Naive thymus-derived CD4-positive, alpha-beta T cell (primary cell): ENCODE measurements around the gene NEDD4L. TPM values are rescaled to one million over a fixed set of nuclear protein-coding genes. Genes with fewer than 3 reads are reported as not detected.
A peak's percentile ranks its signal among the peaks of the same experiment; 100 is the strongest.

ENCODE experiments used
- ATAC-seq: fragments of 150-1000 bp; cut with Tn5 transposase; 2 replicates; pipeline ENCODE4 v1.10.0; 2021; ENCODE audit warnings: mild to moderate bottlenecking, moderate library complexity
- CTCF ChIA-PET: fragments of 350-600 bp; sonication (Branson Sonifier 250); formaldehyde crosslinking; loops from one replicate; lab custom pipeline; 2021; ENCODE audit warnings: antibody characterized with exemption; lab: Charles Lee
- POLR2A ChIA-PET: fragments of 350-600 bp; sonication (Branson Sonifier 250); formaldehyde crosslinking; loops from one replicate; lab custom pipeline; 2021; ENCODE audit warnings: antibody characterized with exemption, inconsistent platforms; lab: Charles Lee
- DNase-seq, 9 donors: peaks; one replicate each; pipeline versions ENCODE4 v3.0.0 to v3.0.0-alpha.2; 2020 to 2022; ENCODE audit warnings: mixed read lengths in 1 of 9
- H3K27ac ChIP-seq: one replicate; pipeline ENCODE4 v1.7.0; 2013; ENCODE audit warnings: mild to moderate bottlenecking, low read depth, low read length, moderate library complexity
- H3K27me3 ChIP-seq, 2 donors: one replicate each; pipeline ENCODE4 v1.7.0; 2013; ENCODE audit warnings: low read length in 2 of 2, mild to moderate bottlenecking in 2 of 2, moderate library complexity in 2 of 2; ENCODE audit not compliant: control insufficient read depth in 2 of 2, insufficient read depth in 2 of 2
- H3K36me3 ChIP-seq, 3 experiments: 1 replicate in 2 of 3; 2 replicates in 1 of 3; pipeline ENCODE4 v1.7.0; 2013; ENCODE audit warnings: low read length in 3 of 3, mild to moderate bottlenecking in 3 of 3, moderate library complexity in 1 of 3; ENCODE audit not compliant: insufficient read depth in 3 of 3, control insufficient read depth in 2 of 3
- H3K4me1 ChIP-seq, 2 donors: one replicate each; pipeline ENCODE4 v1.7.0; 2013; ENCODE audit warnings: low read length in 2 of 2, mild to moderate bottlenecking in 2 of 2, moderate library complexity in 1 of 2; ENCODE audit not compliant: control insufficient read depth in 2 of 2, insufficient read depth in 2 of 2
- H3K4me3 ChIP-seq: 2 replicates; pipeline ENCODE4 v1.7.0; 2013; ENCODE audit warnings: mild to moderate bottlenecking, low read length
- H3K9me3 ChIP-seq, 3 experiments: 1 replicate in 2 of 3; 2 replicates in 1 of 3; pipeline ENCODE4 v1.7.0; 2013; ENCODE audit warnings: low read length in 3 of 3; ENCODE audit not compliant: control insufficient read depth in 2 of 3
- H3K27ac Mint-ChIP-seq, 9 donors: one replicate each; pipeline ENCODE4 v1.8.0; 2020 to 2022; ENCODE audit warnings: mixed read lengths in 9 of 9, mild to moderate bottlenecking in 8 of 9, moderate library complexity in 5 of 9, inconsistent platforms in 2 of 9
- H3K27me3 Mint-ChIP-seq, 5 donors: one replicate each; pipeline ENCODE4 v1.8.0; 2021 to 2022; ENCODE audit warnings: mixed read lengths in 5 of 5, mild to moderate bottlenecking in 1 of 5
- H3K36me3 Mint-ChIP-seq, 5 donors: one replicate each; pipeline ENCODE4 v1.8.0; 2020 to 2022; ENCODE audit warnings: mixed read lengths in 5 of 5, mild to moderate bottlenecking in 3 of 5, inconsistent platforms in 1 of 5
- H3K4me1 Mint-ChIP-seq, 7 donors: one replicate each; pipeline ENCODE4 v1.8.0; 2020 to 2022; ENCODE audit warnings: mixed read lengths in 7 of 7, mild to moderate bottlenecking in 3 of 7, inconsistent platforms in 1 of 7
- H3K4me3 Mint-ChIP-seq, 10 donors: one replicate each; pipeline ENCODE4 v1.8.0; 2020 to 2022; ENCODE audit warnings: mild to moderate bottlenecking in 10 of 10, mixed read lengths in 10 of 10, moderate library complexity in 6 of 10, inconsistent platforms in 2 of 10
- H3K9me3 Mint-ChIP-seq, 11 donors: one replicate each; pipeline ENCODE4 v1.8.0; 2020 to 2022; ENCODE audit warnings: mixed read lengths in 11 of 11, mild to moderate bottlenecking in 4 of 11, inconsistent platforms in 1 of 11, moderate library complexity in 1 of 11
- intact Hi-C, 2 donors: fragments of 100-400 bp; cut with micrococcal nuclease; formaldehyde crosslinking; loops; one replicate each; pipeline ENCODE4 v1.15.1; 2023
- polyA plus RNA-seq, 2 donors: library from polyadenylated mRNA; unstranded; fragments of 300-500 nt; fragmentation: Illumina TruSeq; gene quantifications; one replicate each; pipeline ENCODE4 v1.2.3, GENCODE V29; 2021
- total RNA-seq, 6 experiments: library from RNA in 5 of 6; stranded (reverse) in 5 of 6; gene quantifications; 1 replicate in 5 of 6; 2 replicates in 1 of 6; pipeline ENCODE4 v1.2.3 and lab custom pipeline; 2021 to 2026

NEDD4L gene
- total and polyA plus RNA-seq, 7 experiments from 2014 or later = 1.1 to 10.3 (median 4.2) TPM

DNA sequence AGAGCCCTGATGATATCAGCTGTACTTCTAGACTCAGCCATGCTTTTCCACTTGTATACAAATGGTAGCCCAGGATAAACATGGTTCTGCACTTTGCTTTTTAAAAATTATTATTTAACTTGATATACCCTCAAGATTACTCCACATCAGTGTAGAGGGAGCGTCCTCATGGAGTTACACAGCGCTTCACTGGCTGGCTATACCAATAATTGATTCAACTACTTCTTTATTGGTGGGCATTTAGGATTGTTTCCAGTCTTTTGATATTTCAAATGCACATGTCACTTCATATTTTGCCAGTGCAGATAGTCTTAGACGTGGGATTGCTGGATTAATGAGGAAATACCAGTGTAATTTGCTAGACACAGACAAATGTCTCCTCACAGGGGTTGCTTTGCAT is 10.8 kb upstream of the NEDD4L start:
- H3K9me3 ChIP-seq = no peaks in the 10 kb centered on the region
- H3K27me3 ChIP-seq = no peaks in the 10 kb centered on the region
- no peaks in the 10 kb centered on the region for H3K4me1 ChIP-seq
- no peak overlapping the region for H3K27ac ChIP-seq
- no peaks in the 10 kb centered on the region for H3K36me3 Mint-ChIP-seq
- H3K27ac Mint-ChIP-seq = no peak overlapping the region
- intact Hi-C loops = no loop called here
- no peaks in the 10 kb centered on the region for H3K4me1 Mint-ChIP-seq
- ChIA-PET CTCF (no interaction called here), POLR2A (no interaction called here)
- H3K9me3 Mint-ChIP-seq = no peaks in the 10 kb centered on the region
- ATAC-seq (no peak), DNase-seq (no peak)
- H3K27me3 Mint-ChIP-seq = peaks cover 0 to 23% (median 11%) of the 10 kb centered on the region in 5 donors
- H3K4me3 Mint-ChIP-seq = no peak overlapping the region
- H3K4me3 ChIP-seq = no peak overlapping the region
- no peaks in the 10 kb centered on the region for H3K36me3 ChIP-seq

GRCh38 chr18:58034370-58034769 is 9.7 kb upstream of the NEDD4L start:
- H3K36me3 Mint-ChIP-seq = no peaks in the 10 kb centered on the region
- intact Hi-C loops = no loop called here
- peaks cover 0 to 32% (median 11%) of the 10 kb centered on the region in 5 donors for H3K27me3 Mint-ChIP-seq
- no peak overlapping the region for H3K27ac ChIP-seq
- H3K9me3 Mint-ChIP-seq = no peaks in the 10 kb centered on the region
- no peak for DNase-seq
- ATAC-seq = no peak
- H3K4me1 ChIP-seq = no peaks in the 10 kb centered on the region
- H3K27ac Mint-ChIP-seq = no peak overlapping the region
- no peaks in the 10 kb centered on the region for H3K36me3 ChIP-seq
- ChIA-PET POLR2A (no interaction called here), CTCF (no interaction called here)
- no peaks in the 10 kb centered on the region for H3K9me3 ChIP-seq
- H3K4me3 Mint-ChIP-seq = no peak overlapping the region
- H3K4me3 ChIP-seq = no peak overlapping the region
- no peaks in the 10 kb centered on the region for H3K27me3 ChIP-seq
- no peaks in the 10 kb centered on the region for H3K4me1 Mint-ChIP-seq

DNA sequence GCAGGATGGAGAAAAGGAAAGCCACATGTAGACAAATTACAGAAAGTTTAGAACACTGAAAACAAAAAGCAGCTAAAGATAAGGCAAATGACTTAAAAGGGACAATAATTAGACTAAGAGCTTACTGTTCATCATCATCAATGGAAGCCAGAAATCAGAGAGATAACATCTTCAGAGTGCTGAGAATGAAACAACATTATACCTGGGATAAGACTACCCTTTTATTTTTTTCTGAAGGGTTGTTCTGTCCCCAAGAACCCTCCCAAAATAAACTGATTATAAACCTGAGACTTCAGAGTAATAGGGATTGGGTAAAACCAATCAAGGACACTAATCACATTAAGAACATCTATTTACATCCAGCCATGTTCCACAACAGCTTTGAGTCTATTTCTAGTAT is 6.9 kb upstream of the NEDD4L start:
- ChIA-PET CTCF (no interaction called here), POLR2A (no interaction called here)
- Histone ChIP-seq H3K27ac (no peak overlapping the region), H3K4me1 (no peaks in the 10 kb centered on the region), H3K9me3 (no peaks in the 10 kb centered on the region), H3K27me3 (no peaks in the 10 kb centered on the region), H3K36me3 (no peaks in the 10 kb centered on the region), H3K4me3 (no peak overlapping the region)
- Mint-ChIP-seq H3K9me3 (no peaks in the 10 kb centered on the region), H3K36me3 (no peaks in the 10 kb centered on the region), H3K27me3 (peaks cover 0 to 36% (median 12%) of the 10 kb centered on the region in 5 donors), H3K4me3 (no peak overlapping the region), H3K27ac (no peak overlapping the region), H3K4me1 (peaks cover 2 to 6% (median 5%) of the 10 kb centered on the region in 7 donors)
- intact Hi-C loops = no loop called here
- no peak for ATAC-seq
- no peak for DNase-seq

- POLR2A ChIA-PET = no interaction called here
- ATAC-seq = no peak
- no peak overlapping the region for H3K4me3 Mint-ChIP-seq
- Histone ChIP-seq H3K4me3 (no peak overlapping the region), H3K27me3 (no peaks in the 10 kb centered on the region), H3K4me1 (peaks cover 0 to 6% of the 10 kb centered on the region in 2 donors), H3K36me3 (no peaks in the 10 kb centered on the region), H3K27ac (no peak overlapping the region), H3K9me3 (no peaks in the 10 kb centered on the region)
- no peaks in the 10 kb centered on the region for H3K36me3 Mint-ChIP-seq
- DNase-seq = no peak
- no peaks in the 10 kb centered on the region for H3K9me3 Mint-ChIP-seq
- peaks cover 5 to 13% (median 10%) of the 10 kb centered on the region in 7 donors for H3K4me1 Mint-ChIP-seq
- intact Hi-C loops = no loop called here
- CTCF ChIA-PET = interaction anchor here (1.0 to 1.4 kb wide), 2 partner anchors 16 to 84 kb away, joined by 4 to 6 read pairs; no protein-coding TSS in a partner anchor
- H3K27me3 Mint-ChIP-seq = peaks cover 0 to 45% (median 13%) of the 10 kb centered on the region in 5 donors
- H3K27ac Mint-ChIP-seq = no peak overlapping the region
Measured at GRCh38 chr18:58038063-58038462, 6.0 kb upstream of the NEDD4L start.

DNA sequence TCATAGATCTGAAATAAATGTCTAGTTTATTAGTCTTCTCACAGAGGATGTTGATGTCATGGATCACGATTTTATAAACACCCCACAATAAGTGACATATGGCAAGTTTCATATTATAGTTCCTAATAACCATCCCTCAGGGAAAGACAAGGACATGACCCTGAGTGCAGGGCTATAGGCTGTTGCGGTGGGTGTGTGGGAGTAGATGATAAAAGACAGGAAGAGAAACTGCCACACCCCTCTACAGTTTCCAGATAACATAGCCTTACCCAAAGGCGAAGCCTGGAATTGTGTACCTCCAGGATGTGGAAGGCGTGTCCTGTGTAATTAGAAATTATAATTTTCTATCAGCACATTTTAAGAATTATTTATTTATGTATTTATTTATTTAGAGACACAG is 2.4 kb upstream of the NEDD4L start:
- H3K36me3 Mint-ChIP-seq = no peaks in the 10 kb centered on the region
- no peak overlapping the region for H3K4me3 ChIP-seq
- peaks cover 18 to 30% (median 25%) of the 10 kb centered on the region in 7 donors for H3K4me1 Mint-ChIP-seq
- H3K4me1 ChIP-seq = peaks cover 0 to 8% of the 10 kb centered on the region in 2 donors
- H3K4me3 Mint-ChIP-seq = peak overlapping the region in 7 of 10 donors; percentile 9 to 81 (median 54)
- POLR2A ChIA-PET = no interaction called here
- no peak overlapping the region for H3K27ac ChIP-seq
- H3K9me3 Mint-ChIP-seq = no peaks in the 10 kb centered on the region
- peaks cover 0 to 58% (median 0%) of the 10 kb centered on the region in 5 donors for H3K27me3 Mint-ChIP-seq
- H3K9me3 ChIP-seq = no peaks in the 10 kb centered on the region
- CTCF ChIA-PET = interaction anchor here (0.6 to 1.4 kb wide), 2 partner anchors 11 to 80 kb away, joined by 3 read pairs; no protein-coding TSS in a partner anchor
- peaks cover 0 to 3% (median 0%) of the 10 kb centered on the region in 3 experiments for H3K36me3 ChIP-seq
- DNase-seq (no peak), ATAC-seq (no peak)
- H3K27ac Mint-ChIP-seq = peak overlapping the region in 3 of 9 donors; percentile 17 to 51 (median 45)
- intact Hi-C loops = loop anchor here (2.0 to 10.0 kb wide), 5 partner anchors 84 to 1863 kb away; no protein-coding TSS in a partner anchor
- H3K27me3 ChIP-seq = no peaks in the 10 kb centered on the region

- Mint-ChIP-seq H3K4me1 (peaks cover 18 to 30% (median 25%) of the 10 kb centered on the region in 7 donors), H3K27ac (peak overlapping the region in 8 of 9 donors; percentile 6 to 89 (median 78)), H3K9me3 (no peaks in the 10 kb centered on the region), H3K4me3 (peak overlapping the region; percentile 77 to 96 (median 90)), H3K27me3 (peaks cover 0 to 59% (median 0%) of the 10 kb centered on the region in 5 donors), H3K36me3 (no peaks in the 10 kb centered on the region)
- H3K4me1 ChIP-seq = peaks cover 0 to 8% of the 10 kb centered on the region in 2 donors
- H3K27ac ChIP-seq = no peak overlapping the region
- H3K36me3 ChIP-seq = peaks cover 0 to 3% (median 0%) of the 10 kb centered on the region in 3 experiments
- ATAC-seq = peak; percentile 19
- ChIA-PET POLR2A (no interaction called here), CTCF (interaction anchor here (0.9 to 1.7 kb wide), 6 partner anchors 19 to 358 kb away, joined by 3 to 14 read pairs (median 4); no protein-coding TSS in a partner anchor)
- peak in 7 of 9 donors; percentile 18 to 46 (median 31) for DNase-seq
- H3K4me3 ChIP-seq = peak overlapping the region; percentile 68
- H3K27me3 ChIP-seq = no peaks in the 10 kb centered on the region
- H3K9me3 ChIP-seq = no peaks in the 10 kb centered on the region
- intact Hi-C loops = loop anchor here (1.0 to 10.0 kb wide), 14 partner anchors 79 to 1862 kb away; partner anchors contain the start of genes SEC11C (in 1 of the 2) and TXNL1 (in 1 of the 2)
Measured at GRCh38 chr18:58042826-58043490, 1.1 kb upstream of the NEDD4L start.
